Trophoblast cell (in vitro differentiated cells and primary cell): ENCODE measurements around the gene SCYGR6. TPM values are rescaled to one million over a fixed set of nuclear protein-coding genes. Genes with fewer than 3 reads are reported as not detected.

Experiments
- DNase-seq, 2 donors: peaks; one replicate each; pipeline ENCODE4 v3.0.0-alpha.2; 2016
- H2AFZ ChIP-seq: 2 replicates; pipeline ENCODE4 v1.6.1; 2013; ENCODE audit warnings: low read length, moderate library complexity, mild to moderate bottlenecking; ENCODE audit not compliant: insufficient read depth, poor library complexity
- H2AK5ac ChIP-seq: 2 replicates; pipeline ENCODE4 v1.6.1; 2013; ENCODE audit warnings: mild to moderate bottlenecking, low read length
- H2BK120ac ChIP-seq: 2 replicates; pipeline ENCODE4 v1.6.1; 2013; ENCODE audit warnings: low read length, mild to moderate bottlenecking, moderate library complexity; ENCODE audit not compliant: insufficient read depth, poor library complexity
- H2BK12ac ChIP-seq: 2 replicates; pipeline ENCODE4 v1.6.1; 2013; ENCODE audit warnings: mild to moderate bottlenecking, low read length, moderate library complexity
- H2BK5ac ChIP-seq: 2 replicates; pipeline ENCODE4 v1.6.1; 2013; ENCODE audit warnings: low read length, low read depth, moderate library complexity, mild to moderate bottlenecking; ENCODE audit not compliant: poor library complexity
- H3K14ac ChIP-seq: 2 replicates; pipeline ENCODE4 v1.6.1; 2013; ENCODE audit warnings: mild to moderate bottlenecking, low read length
- H3K18ac ChIP-seq: 2 replicates; pipeline ENCODE4 v1.6.1; 2013; ENCODE audit warnings: mild to moderate bottlenecking, low read length
- H3K23ac ChIP-seq: 2 replicates; pipeline ENCODE4 v1.6.1; 2013; ENCODE audit warnings: low read length
- H3K27ac ChIP-seq: 2 replicates; pipeline ENCODE4 v1.5.1; 2013; ENCODE audit warnings: low read depth, mild to moderate bottlenecking, inconsistent platforms, low read length, moderate library complexity
- H3K27me3 ChIP-seq: 2 replicates; pipeline ENCODE4 v1.6.1; 2013; ENCODE audit warnings: inconsistent platforms, mild to moderate bottlenecking, low read length, moderate library complexity; ENCODE audit not compliant: insufficient read depth
- H3K36me3 ChIP-seq, 2 experiments: 1 replicate in 1 of 2; 2 replicates in 1 of 2; pipeline ENCODE4 v1.6.1; 2013; ENCODE audit warnings: low read length in 2 of 2, mild to moderate bottlenecking in 2 of 2, moderate library complexity in 1 of 2; ENCODE audit not compliant: insufficient read depth in 2 of 2, control insufficient read depth in 1 of 2
- H3K4ac ChIP-seq: 2 replicates; pipeline ENCODE4 v1.6.1; 2013; ENCODE audit warnings: low read depth, mild to moderate bottlenecking, low read length, moderate library complexity
- H3K4me1 ChIP-seq, 2 experiments: 1 replicate in 1 of 2; 2 replicates in 1 of 2; pipeline ENCODE4 v1.6.1; 2013; ENCODE audit warnings: low read length in 2 of 2, mild to moderate bottlenecking in 2 of 2, moderate library complexity in 1 of 2; ENCODE audit not compliant: insufficient read depth in 2 of 2, control insufficient read depth in 1 of 2
- H3K4me2 ChIP-seq: 2 replicates; pipeline ENCODE4 v1.6.1; 2013; ENCODE audit warnings: inconsistent platforms, mild to moderate bottlenecking, low read length, moderate library complexity
- H3K4me3 ChIP-seq: 2 replicates; pipeline ENCODE4 v1.5.1; 2013; ENCODE audit warnings: mild to moderate bottlenecking, low read depth, low read length, inconsistent platforms
- H3K79me1 ChIP-seq: one replicate; pipeline ENCODE4 v1.6.1; 2013; ENCODE audit warnings: low read length
- H3K79me2 ChIP-seq: 2 replicates; pipeline ENCODE4 v1.6.1; 2013; ENCODE audit warnings: low read length, mild to moderate bottlenecking; ENCODE audit not compliant: control insufficient read depth, insufficient read depth, poor library complexity
- H3K9ac ChIP-seq: 2 replicates; pipeline ENCODE4 v1.6.1; 2013; ENCODE audit warnings: mild to moderate bottlenecking, low read length
- H3K9me3 ChIP-seq: 2 replicates; pipeline ENCODE4 v1.6.1; 2013; ENCODE audit warnings: low read depth, mild to moderate bottlenecking, control low read depth, inconsistent platforms, low read length; ENCODE audit not compliant: insufficient read depth
- H4K12ac ChIP-seq: 2 replicates; pipeline ENCODE4 v1.6.1; 2013; ENCODE audit warnings: low read depth, mild to moderate bottlenecking, low read length, moderate library complexity
- H4K8ac ChIP-seq: 2 replicates; pipeline ENCODE4 v1.6.1; 2013; ENCODE audit warnings: low read depth, mild to moderate bottlenecking, low read length, moderate library complexity
- H4K91ac ChIP-seq: one replicate; pipeline ENCODE4 v1.6.1; 2013; ENCODE audit warnings: low read depth, mild to moderate bottlenecking, low read length, moderate library complexity
- WGBS: extraction: QIAGEN DNeasy Blood & Tissue Kit; methylation state at CpG from one replicate; pipeline ENCODE4 v1.1.7; 2013; ENCODE audit warnings: missing lambda C conversion rate; ENCODE audit not compliant: insufficient read length, insufficient coverage; ENCODE audit errors: extremely low coverage; 5-methylcytosine and 5-hydroxymethylcytosine counted together
- polyA plus RNA-seq: library from polyadenylated mRNA; stranded (reverse); fragments of 200-250 nt; gene quantifications from 2 replicates; pipeline ENCODE4 v1.2.3, GENCODE V29; 2013

SCYGR6 gene, protein sequence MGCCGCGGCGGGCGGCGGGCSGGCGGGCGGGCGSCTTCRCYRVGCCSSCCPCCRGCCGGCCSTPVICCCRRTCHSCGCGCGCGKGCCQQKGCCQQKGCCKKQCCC
- polyA plus RNA-seq, result not detected in 2 replicates

DNA sequence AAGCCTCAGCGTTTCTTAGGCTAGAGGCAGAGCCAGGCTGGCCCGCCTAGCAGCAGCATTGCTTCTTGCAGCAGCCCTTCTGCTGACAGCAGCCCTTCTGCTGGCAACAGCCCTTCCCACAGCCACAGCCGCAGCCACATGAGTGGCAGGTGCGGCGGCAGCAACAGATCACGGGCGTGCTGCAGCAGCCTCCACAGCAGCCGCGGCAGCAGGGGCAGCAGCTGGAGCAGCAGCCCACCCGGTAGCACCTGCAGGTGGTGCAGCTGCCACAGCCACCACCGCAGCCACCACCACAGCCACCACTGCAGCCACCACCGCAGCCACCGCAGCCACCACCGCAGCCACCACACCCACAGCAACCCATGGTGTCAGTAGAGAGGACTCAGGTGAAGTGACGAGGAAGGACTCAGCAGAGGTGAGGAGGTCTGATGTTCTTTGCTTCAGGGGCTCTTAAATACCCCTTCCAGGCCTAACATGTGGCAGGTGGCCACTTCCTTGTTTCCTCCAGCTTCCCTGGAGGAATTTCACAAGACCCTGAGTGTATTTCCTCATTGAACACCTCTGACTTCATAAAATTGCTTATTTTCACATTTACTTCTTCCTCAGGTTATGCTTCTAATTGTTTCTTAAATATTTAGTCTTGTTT is at the start of gene SCYGR6:
TSS of gene SCYGR6 (minus strand) at position 364 of the 646 bp plus-strand sequence. CDS start at position 364, 0 bp downstream.
- no peaks in the 10 kb centered on the region for H3K9me3 ChIP-seq
- no peak within 1 kb of the TSS for H2AFZ ChIP-seq
- H3K14ac ChIP-seq, result no peak within 1 kb of the TSS
- H3K27me3 ChIP-seq, result no peaks in the 10 kb centered on the region
- H2BK12ac ChIP-seq, result no peak within 1 kb of the TSS
- H3K4me3 ChIP-seq, result no peak within 1 kb of the TSS
- H3K36me3 ChIP-seq, result no peaks in the 10 kb centered on the region
- no peaks in the 10 kb centered on the region for H3K4me1 ChIP-seq
- H2BK5ac ChIP-seq, result no peak within 1 kb of the TSS
- H3K23ac ChIP-seq, result no peak within 1 kb of the TSS
- no CpG with 5 or more reads among the region's 15 CpGs for WGBS
- H4K91ac ChIP-seq, result no peak within 1 kb of the TSS
- no peak within 1 kb of the TSS for H3K4me2 ChIP-seq
- H3K4ac ChIP-seq, result no peak within 1 kb of the TSS
- no peak within 1 kb of the TSS for H4K12ac ChIP-seq
- H3K79me1 ChIP-seq, result no peaks in the 10 kb centered on the region
- DNase-seq, result peak in 1 of 2 donors; percentile 21
- no peak within 1 kb of the TSS for H3K18ac ChIP-seq
- no peak within 1 kb of the TSS for H3K9ac ChIP-seq
- no peak within 1 kb of the TSS for H2AK5ac ChIP-seq
- H3K79me2 ChIP-seq, result no peaks in the 10 kb centered on the region
- H3K27ac ChIP-seq, result no peak within 1 kb of the TSS
- H2BK120ac ChIP-seq, result no peak within 1 kb of the TSS
- no peak within 1 kb of the TSS for H4K8ac ChIP-seq

DNA sequence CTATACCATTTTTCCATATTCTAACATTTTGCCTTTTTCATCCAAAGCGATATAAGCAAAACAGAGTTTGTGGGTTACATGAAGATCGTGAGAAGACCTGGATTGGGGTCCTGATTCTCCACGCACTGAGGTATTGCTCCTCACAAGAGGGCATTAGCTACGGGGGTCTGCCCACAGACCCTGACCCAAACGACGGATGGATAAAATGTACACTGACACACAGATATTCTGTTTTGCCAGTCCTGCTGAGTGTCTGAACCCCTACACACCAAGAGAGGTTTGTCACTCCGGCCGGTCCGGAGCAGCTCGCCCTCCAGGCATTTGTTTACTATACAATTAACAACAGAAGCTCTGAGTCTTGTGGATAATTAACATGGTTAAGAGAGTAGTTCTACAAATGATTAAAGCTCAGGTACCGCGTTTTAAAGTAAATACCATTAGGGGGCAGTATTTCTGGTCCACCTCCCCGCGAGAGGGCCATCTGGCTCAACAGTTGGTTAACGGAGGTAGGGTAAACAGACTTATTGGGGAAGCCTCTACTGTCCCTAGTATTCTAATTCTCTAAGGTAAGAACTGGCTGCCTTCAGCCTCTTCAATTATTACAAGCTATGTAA is 49.6 kb upstream of the SCYGR6 start:
- H4K91ac ChIP-seq, result no peak overlapping the region
- H2BK120ac ChIP-seq, result no peak overlapping the region
- no peaks in the 10 kb centered on the region for H3K79me1 ChIP-seq
- H3K79me2 ChIP-seq, result no peaks in the 10 kb centered on the region
- no peak overlapping the region for H4K8ac ChIP-seq
- no peak overlapping the region for H3K4me3 ChIP-seq
- no peaks in the 10 kb centered on the region for H3K36me3 ChIP-seq
- no peak overlapping the region for H2AFZ ChIP-seq
- no peaks in the 10 kb centered on the region for H3K9me3 ChIP-seq
- H2BK12ac ChIP-seq, result peak overlapping the region; percentile 53
- H3K18ac ChIP-seq, result no peak overlapping the region
- no peak overlapping the region for H2BK5ac ChIP-seq
- no peak overlapping the region for H3K23ac ChIP-seq
- no peak overlapping the region for H3K4ac ChIP-seq
- no peaks in the 10 kb centered on the region for H3K4me1 ChIP-seq
- no peak overlapping the region for H3K9ac ChIP-seq
- H2AK5ac ChIP-seq, result peak overlapping the region; percentile 57
- no peak overlapping the region for H3K4me2 ChIP-seq
- no peak overlapping the region for H3K14ac ChIP-seq
- H3K27me3 ChIP-seq, result no peaks in the 10 kb centered on the region
- no peak overlapping the region for H3K27ac ChIP-seq
- peak in 1 of 2 donors; percentile 44 for DNase-seq
- no CpG with 5 or more reads among the region's 15 CpGs for WGBS
- H4K12ac ChIP-seq, result no peak overlapping the region

DNA sequence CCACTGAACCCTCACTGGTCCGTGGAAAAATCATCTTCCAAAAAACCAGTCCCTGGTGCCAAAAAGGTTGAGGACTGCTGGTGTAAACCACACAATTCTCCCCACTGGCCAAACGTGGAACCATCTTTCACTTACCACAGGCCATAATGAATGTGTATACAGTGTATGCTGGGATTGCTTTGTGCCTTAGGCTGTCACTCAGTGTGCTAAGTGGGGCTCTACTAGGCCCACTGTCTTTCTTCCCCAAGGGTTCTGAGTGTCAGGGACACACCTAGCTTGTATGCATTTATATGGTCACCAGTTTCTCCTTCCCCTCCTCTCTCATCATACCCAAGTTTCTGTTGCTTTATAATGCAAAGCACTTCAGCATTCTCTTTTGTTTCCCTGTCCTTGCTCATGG is 48.4 kb upstream of the SCYGR6 start:
- Histone ChIP-seq H3K18ac (no peak overlapping the region), H3K79me1 (no peaks in the 10 kb centered on the region), H3K27me3 (no peaks in the 10 kb centered on the region), H4K8ac (no peak overlapping the region), H3K4me1 (no peaks in the 10 kb centered on the region), H3K9ac (no peak overlapping the region), H3K4me3 (no peak overlapping the region), H2AFZ (no peak overlapping the region), H3K14ac (no peak overlapping the region), H3K9me3 (no peaks in the 10 kb centered on the region), H3K4me2 (no peak overlapping the region), H3K79me2 (no peaks in the 10 kb centered on the region), H2BK120ac (no peak overlapping the region), H2BK5ac (no peak overlapping the region), H3K4ac (no peak overlapping the region), H4K91ac (no peak overlapping the region), H2AK5ac (no peak overlapping the region), H4K12ac (no peak overlapping the region), H2BK12ac (no peak overlapping the region), H3K23ac (no peak overlapping the region), H3K27ac (no peak overlapping the region), H3K36me3 (no peaks in the 10 kb centered on the region)
- no peak for DNase-seq
- WGBS, result no CpG with 5 or more reads among the region's 2 CpGs

DNA sequence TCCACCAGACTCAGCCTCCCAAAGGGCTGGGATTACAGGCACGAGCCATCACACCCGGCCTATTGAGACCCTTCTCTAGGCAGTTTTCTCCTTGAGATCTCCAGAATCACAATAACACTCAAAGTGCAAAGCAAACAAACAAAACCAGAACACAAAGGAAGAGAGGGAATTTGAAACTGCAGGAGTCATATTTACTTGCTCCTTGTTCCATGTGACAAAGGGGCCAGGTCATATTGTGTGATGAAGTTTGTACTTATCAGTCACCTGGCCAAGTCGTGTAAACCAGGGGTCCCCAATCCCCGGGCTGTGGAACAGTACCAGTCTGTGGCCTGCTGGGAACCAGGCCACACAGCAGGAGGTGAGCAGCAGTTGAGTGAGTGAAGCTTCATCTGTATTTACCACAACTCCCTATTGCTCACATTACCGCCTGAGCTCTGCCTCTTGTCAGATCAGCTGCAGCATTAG is 47.7 kb upstream of the SCYGR6 start:
- Histone ChIP-seq H4K8ac (no peak overlapping the region), H2BK12ac (no peak overlapping the region), H3K18ac (no peak overlapping the region), H3K9ac (no peak overlapping the region), H3K36me3 (no peaks in the 10 kb centered on the region), H3K4me1 (no peaks in the 10 kb centered on the region), H4K12ac (no peak overlapping the region), H2AFZ (no peak overlapping the region), H3K4me3 (no peak overlapping the region), H4K91ac (no peak overlapping the region), H3K9me3 (no peaks in the 10 kb centered on the region), H2BK5ac (no peak overlapping the region), H3K4ac (no peak overlapping the region), H2AK5ac (no peak overlapping the region), H3K14ac (no peak overlapping the region), H3K4me2 (no peak overlapping the region), H3K79me1 (no peaks in the 10 kb centered on the region), H3K79me2 (no peaks in the 10 kb centered on the region), H2BK120ac (no peak overlapping the region), H3K27me3 (no peaks in the 10 kb centered on the region), H3K27ac (no peak overlapping the region), H3K23ac (no peak overlapping the region)
- no peak for DNase-seq
- no CpG with 5 or more reads among the region's 5 CpGs for WGBS
